ENCODE measurements around the gene PREX1. TPM values are rescaled to one million over a fixed set of nuclear protein-coding genes. Genes with fewer than 3 reads are reported as not detected.
A peak's percentile ranks its signal among the peaks of the same experiment; 100 is the strongest.

PREX1 gene
- total RNA-seq, 1 donor from 2014 or later, result 20.4 TPM

- H3K9me3 ChIP-seq (ENCODE audit: control insufficient read depth in 3 of 3, low read length in 3 of 3), result no peaks in the 10 kb centered on the region
- no peak overlapping the region for H3K27ac ChIP-seq (ENCODE audit: low read depth, low read length)
- H3K9ac ChIP-seq (ENCODE audit: low read depth in 1 of 3, low read length in 3 of 3), result no peak overlapping the region
- peak overlapping the region in 1 of 3 donors; percentile 13 for H3K4me3 ChIP-seq (ENCODE audit: low read length in 3 of 3)
- peaks cover 0 to 5% (median 3%) of the 10 kb centered on the region in 3 donors for H3K4me1 ChIP-seq (ENCODE audit: control insufficient read depth in 3 of 3, insufficient read depth in 3 of 3, low read length in 3 of 3)
- peaks cover 4 to 30% (median 18%) of the 10 kb centered on the region in 3 donors for H3K27me3 ChIP-seq (ENCODE audit: control insufficient read depth in 3 of 3, insufficient read depth in 3 of 3, low read length in 3 of 3)
- H3K36me3 ChIP-seq (ENCODE audit: control insufficient read depth in 3 of 3, insufficient read depth in 3 of 3, low read length in 3 of 3), result no peaks in the 10 kb centered on the region
These were observed 243.3 kb downstream of the PREX1 start for GRCh38 chr20:48584391-48585060.

- Histone ChIP-seq H3K4me3 (ENCODE audit: low read length in 3 of 3) (no peak overlapping the region), H3K36me3 (ENCODE audit: control insufficient read depth in 3 of 3, insufficient read depth in 3 of 3, low read length in 3 of 3) (no peaks in the 10 kb centered on the region), H3K27me3 (ENCODE audit: control insufficient read depth in 3 of 3, insufficient read depth in 3 of 3, low read length in 3 of 3) (peaks cover 4 to 31% (median 19%) of the 10 kb centered on the region in 3 donors), H3K9ac (ENCODE audit: low read depth in 1 of 3, low read length in 3 of 3) (no peak overlapping the region), H3K4me1 (ENCODE audit: control insufficient read depth in 3 of 3, insufficient read depth in 3 of 3, low read length in 3 of 3) (peaks cover 0 to 5% (median 3%) of the 10 kb centered on the region in 3 donors), H3K9me3 (ENCODE audit: control insufficient read depth in 3 of 3, low read length in 3 of 3) (no peaks in the 10 kb centered on the region), H3K27ac (ENCODE audit: low read depth, low read length) (no peak overlapping the region)
These were observed 244.0 kb downstream of the PREX1 start for GRCh38 chr20:48583801-48584200.

- Histone ChIP-seq H3K36me3 (ENCODE audit: control insufficient read depth in 3 of 3, insufficient read depth in 3 of 3, low read length in 3 of 3) (no peaks in the 10 kb centered on the region), H3K27me3 (ENCODE audit: control insufficient read depth in 3 of 3, insufficient read depth in 3 of 3, low read length in 3 of 3) (peaks cover 4 to 35% (median 23%) of the 10 kb centered on the region in 3 donors), H3K4me1 (ENCODE audit: control insufficient read depth in 3 of 3, insufficient read depth in 3 of 3, low read length in 3 of 3) (peaks cover 0 to 5% (median 3%) of the 10 kb centered on the region in 3 donors), H3K9me3 (ENCODE audit: control insufficient read depth in 3 of 3, low read length in 3 of 3) (no peaks in the 10 kb centered on the region), H3K9ac (ENCODE audit: low read depth in 1 of 3, low read length in 3 of 3) (no peak overlapping the region), H3K27ac (ENCODE audit: low read depth, low read length) (no peak overlapping the region), H3K4me3 (ENCODE audit: low read length in 3 of 3) (no peak overlapping the region)
These were observed 244.6 kb downstream of the PREX1 start for GRCh38 chr20:48583171-48583570.

- Histone ChIP-seq H3K27me3 (ENCODE audit: control insufficient read depth in 3 of 3, insufficient read depth in 3 of 3, low read length in 3 of 3) (peaks cover 4 to 35% (median 23%) of the 10 kb centered on the region in 3 donors), H3K27ac (ENCODE audit: low read depth, low read length) (no peak overlapping the region), H3K4me1 (ENCODE audit: control insufficient read depth in 3 of 3, insufficient read depth in 3 of 3, low read length in 3 of 3) (peaks cover 0 to 5% (median 3%) of the 10 kb centered on the region in 3 donors), H3K4me3 (ENCODE audit: low read length in 3 of 3) (no peak overlapping the region), H3K9ac (ENCODE audit: low read depth in 1 of 3, low read length in 3 of 3) (no peak overlapping the region), H3K9me3 (ENCODE audit: control insufficient read depth in 3 of 3, low read length in 3 of 3) (no peaks in the 10 kb centered on the region), H3K36me3 (ENCODE audit: control insufficient read depth in 3 of 3, insufficient read depth in 3 of 3, low read length in 3 of 3) (no peaks in the 10 kb centered on the region)
These were observed 245.2 kb downstream of the PREX1 start for GRCh38 chr20:48582673-48582985.

DNA sequence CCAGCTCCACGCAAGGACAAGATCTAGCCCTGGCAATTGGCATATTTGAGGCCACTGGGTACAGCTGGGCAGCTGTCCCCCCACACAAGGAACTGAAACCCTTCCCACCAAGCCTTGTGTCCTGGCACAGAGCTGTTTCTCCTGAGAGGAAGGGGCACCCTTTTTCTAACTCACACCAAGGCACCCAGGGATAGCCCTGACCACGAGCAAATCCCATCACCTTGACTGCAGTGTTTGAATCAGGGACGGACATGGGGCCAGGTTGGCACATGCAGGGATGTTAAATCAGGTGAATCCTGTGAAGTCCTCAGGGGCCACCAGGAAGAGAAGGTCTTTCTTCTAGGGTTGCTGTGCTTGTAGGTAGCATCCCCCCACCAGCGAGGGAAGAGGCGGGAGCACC, 246.6 kb downstream of the PREX1 start:
- Histone ChIP-seq H3K27me3 (ENCODE audit: control insufficient read depth in 3 of 3, insufficient read depth in 3 of 3, low read length in 3 of 3) (peaks cover 4 to 33% (median 22%) of the 10 kb centered on the region in 3 donors), H3K9me3 (ENCODE audit: control insufficient read depth in 3 of 3, low read length in 3 of 3) (no peaks in the 10 kb centered on the region), H3K4me3 (ENCODE audit: low read length in 3 of 3) (no peak overlapping the region), H3K36me3 (ENCODE audit: control insufficient read depth in 3 of 3, insufficient read depth in 3 of 3, low read length in 3 of 3) (no peaks in the 10 kb centered on the region), H3K9ac (ENCODE audit: low read depth in 1 of 3, low read length in 3 of 3) (no peak overlapping the region), H3K27ac (ENCODE audit: low read depth, low read length) (no peak overlapping the region), H3K4me1 (ENCODE audit: control insufficient read depth in 3 of 3, insufficient read depth in 3 of 3, low read length in 3 of 3) (peaks cover 0 to 5% (median 3%) of the 10 kb centered on the region in 3 donors)

DNA sequence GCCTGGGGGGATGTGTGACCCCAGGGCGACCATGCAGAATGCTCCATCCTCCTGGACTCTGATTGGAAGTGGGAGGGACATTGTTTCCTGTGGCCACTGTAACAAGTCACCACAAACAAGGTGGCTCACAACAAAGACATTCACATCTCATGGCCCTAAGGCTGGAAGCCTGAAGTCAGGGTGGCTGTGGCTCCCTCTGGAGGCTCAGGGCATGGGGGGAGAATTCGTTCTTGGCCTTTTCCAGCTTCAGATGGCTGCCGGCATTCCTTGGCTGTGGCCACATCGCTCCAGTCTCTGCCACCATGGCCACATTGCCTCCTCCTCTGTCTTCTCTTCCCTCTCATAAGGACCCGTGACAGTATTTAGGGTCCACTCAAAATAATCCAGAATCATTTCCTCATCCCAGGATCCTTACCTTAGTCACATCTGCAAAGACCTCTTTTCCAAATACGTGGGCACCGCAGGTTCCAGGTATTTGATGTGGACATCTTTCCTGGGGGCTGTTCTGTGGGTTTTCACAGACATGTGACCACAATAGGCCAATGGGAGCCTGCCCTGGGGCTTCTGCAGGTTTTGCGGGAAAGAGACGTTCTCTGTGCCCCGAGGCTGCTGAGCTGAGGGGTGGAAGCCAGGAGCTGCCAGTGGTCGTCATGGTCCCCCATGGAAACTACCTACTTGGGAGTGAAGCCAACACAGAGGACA, 249.3 kb downstream of the PREX1 start:
- Histone ChIP-seq H3K27me3 (ENCODE audit: control insufficient read depth in 3 of 3, insufficient read depth in 3 of 3, low read length in 3 of 3) (peaks cover 0 to 19% (median 12%) of the 10 kb centered on the region in 3 donors), H3K4me3 (ENCODE audit: low read length in 3 of 3) (no peak overlapping the region), H3K27ac (ENCODE audit: low read depth, low read length) (no peak overlapping the region), H3K9ac (ENCODE audit: low read depth in 1 of 3, low read length in 3 of 3) (no peak overlapping the region), H3K36me3 (ENCODE audit: control insufficient read depth in 3 of 3, insufficient read depth in 3 of 3, low read length in 3 of 3) (no peaks in the 10 kb centered on the region), H3K9me3 (ENCODE audit: control insufficient read depth in 3 of 3, low read length in 3 of 3) (no peaks in the 10 kb centered on the region), H3K4me1 (ENCODE audit: control insufficient read depth in 3 of 3, insufficient read depth in 3 of 3, low read length in 3 of 3) (peaks cover 0 to under 1% (median 0%) of the 10 kb centered on the region in 3 donors)

GRCh38 chr20:48577557-48577956, 250.2 kb downstream of the PREX1 start:
- no peak overlapping the region for H3K9ac ChIP-seq (ENCODE audit: low read depth in 1 of 3, low read length in 3 of 3)
- H3K27ac ChIP-seq (ENCODE audit: low read depth, low read length), result no peak overlapping the region
- peaks cover 0 to 16% (median 12%) of the 10 kb centered on the region in 3 donors for H3K27me3 ChIP-seq (ENCODE audit: control insufficient read depth in 3 of 3, insufficient read depth in 3 of 3, low read length in 3 of 3)
- H3K4me3 ChIP-seq (ENCODE audit: low read length in 3 of 3), result no peak overlapping the region
- peaks cover 2 to 6% (median 4%) of the 10 kb centered on the region in 3 donors for H3K4me1 ChIP-seq (ENCODE audit: control insufficient read depth in 3 of 3, insufficient read depth in 3 of 3, low read length in 3 of 3)
- no peaks in the 10 kb centered on the region for H3K9me3 ChIP-seq (ENCODE audit: control insufficient read depth in 3 of 3, low read length in 3 of 3)
- no peaks in the 10 kb centered on the region for H3K36me3 ChIP-seq (ENCODE audit: control insufficient read depth in 3 of 3, insufficient read depth in 3 of 3, low read length in 3 of 3)

- Histone ChIP-seq H3K27ac (ENCODE audit: low read depth, low read length) (no peak overlapping the region), H3K27me3 (ENCODE audit: control insufficient read depth in 3 of 3, insufficient read depth in 3 of 3, low read length in 3 of 3) (peaks cover 0 to 6% (median 5%) of the 10 kb centered on the region in 3 donors), H3K36me3 (ENCODE audit: control insufficient read depth in 3 of 3, insufficient read depth in 3 of 3, low read length in 3 of 3) (no peaks in the 10 kb centered on the region), H3K9me3 (ENCODE audit: control insufficient read depth in 3 of 3, low read length in 3 of 3) (no peaks in the 10 kb centered on the region), H3K9ac (ENCODE audit: low read depth in 1 of 3, low read length in 3 of 3) (no peak overlapping the region), H3K4me1 (ENCODE audit: control insufficient read depth in 3 of 3, insufficient read depth in 3 of 3, low read length in 3 of 3) (peaks cover 9 to 17% (median 15%) of the 10 kb centered on the region in 3 donors), H3K4me3 (ENCODE audit: low read length in 3 of 3) (no peak overlapping the region)
These were observed 253.4 kb downstream of the PREX1 start for GRCh38 chr20:48574383-48574782.

Measured in skeletal muscle tissue (tissue), 4 donors.